ENCODE results near the gene GGA2. TPM values are rescaled to one million over a fixed set of nuclear protein-coding genes. Genes with fewer than 3 reads are reported as not detected.

Gene GGA2
- total RNA-seq, 1 experiment from 2014 or later = 85.1 TPM

DNA sequence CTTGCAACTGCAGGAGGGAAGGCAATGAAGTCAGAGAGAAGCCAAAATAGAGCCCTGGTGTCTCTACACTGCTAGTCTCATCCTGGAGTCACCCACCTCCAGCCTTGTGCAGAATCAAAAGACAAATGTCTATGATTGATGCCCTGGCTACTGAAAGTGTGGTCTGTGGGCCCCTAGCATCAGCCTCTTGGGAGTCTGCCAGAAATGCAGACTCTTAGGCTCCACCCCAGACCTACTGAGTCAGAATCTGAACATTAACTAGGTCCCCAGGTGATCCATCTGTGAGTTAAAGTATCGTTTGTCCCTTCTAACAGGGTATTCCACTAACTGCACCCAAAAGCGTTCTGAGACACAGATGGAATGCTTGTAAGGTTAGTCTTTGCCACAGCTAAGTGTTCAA lies 25.6 kb upstream of the GGA2 start:
- H3K4me3 ChIP-seq = no peak overlapping the region
- H3K4me1 ChIP-seq (replicated peaks; ENCODE audit: insufficient read depth) = peaks cover 18% of the 10 kb centered on the region
- no peaks in the 10 kb centered on the region for H3F3A ChIP-seq (ENCODE audit: insufficient read depth, low read depth)
- ChIA-PET CTCF (no interaction called here), POLR2A (ENCODE audit: unreplicated experiment) (no interaction called here)
- H2AFZ ChIP-seq = no peak overlapping the region
- no peak overlapping the region for H3K27ac ChIP-seq
- H3K4me2 ChIP-seq = no peak overlapping the region
- H3K36me3 ChIP-seq (ENCODE audit: low read depth) = peaks cover 27% of the 10 kb centered on the region; the same call in 1 of the 2 replicates
- no peaks in the 10 kb centered on the region for H3K9me2 ChIP-seq (ENCODE audit: insufficient read depth)
- H4K20me1 ChIP-seq (ENCODE audit: insufficient read depth) = 0 out of 2 replicates have a peak, but pooled peaks cover 3% of the 10 kb centered on the region
- no peaks in the 10 kb centered on the region for H3K27me3 ChIP-seq (ENCODE audit: insufficient read depth, low read depth)
- no peak for DNase-seq
- no peaks in the 10 kb centered on the region for H3K9me3 ChIP-seq (ENCODE audit: insufficient read depth, low read depth)
- TF ChIP-seq CTCF (conservative IDR thresholded peaks at IDR 0.05) (no peak), EZH2 (IDR thresholded peaks at IDR 0.05; ENCODE audit: low read depth) (no peak)
- BruUV-seq (replicated peaks) = no TSS peak
- no peaks in the 10 kb centered on the region for H3K79me2 ChIP-seq (ENCODE audit: low read depth)
- intact Hi-C loops (cut with micrococcal nuclease; ENCODE audit: unreplicated experiment) = no loop called here

DNA sequence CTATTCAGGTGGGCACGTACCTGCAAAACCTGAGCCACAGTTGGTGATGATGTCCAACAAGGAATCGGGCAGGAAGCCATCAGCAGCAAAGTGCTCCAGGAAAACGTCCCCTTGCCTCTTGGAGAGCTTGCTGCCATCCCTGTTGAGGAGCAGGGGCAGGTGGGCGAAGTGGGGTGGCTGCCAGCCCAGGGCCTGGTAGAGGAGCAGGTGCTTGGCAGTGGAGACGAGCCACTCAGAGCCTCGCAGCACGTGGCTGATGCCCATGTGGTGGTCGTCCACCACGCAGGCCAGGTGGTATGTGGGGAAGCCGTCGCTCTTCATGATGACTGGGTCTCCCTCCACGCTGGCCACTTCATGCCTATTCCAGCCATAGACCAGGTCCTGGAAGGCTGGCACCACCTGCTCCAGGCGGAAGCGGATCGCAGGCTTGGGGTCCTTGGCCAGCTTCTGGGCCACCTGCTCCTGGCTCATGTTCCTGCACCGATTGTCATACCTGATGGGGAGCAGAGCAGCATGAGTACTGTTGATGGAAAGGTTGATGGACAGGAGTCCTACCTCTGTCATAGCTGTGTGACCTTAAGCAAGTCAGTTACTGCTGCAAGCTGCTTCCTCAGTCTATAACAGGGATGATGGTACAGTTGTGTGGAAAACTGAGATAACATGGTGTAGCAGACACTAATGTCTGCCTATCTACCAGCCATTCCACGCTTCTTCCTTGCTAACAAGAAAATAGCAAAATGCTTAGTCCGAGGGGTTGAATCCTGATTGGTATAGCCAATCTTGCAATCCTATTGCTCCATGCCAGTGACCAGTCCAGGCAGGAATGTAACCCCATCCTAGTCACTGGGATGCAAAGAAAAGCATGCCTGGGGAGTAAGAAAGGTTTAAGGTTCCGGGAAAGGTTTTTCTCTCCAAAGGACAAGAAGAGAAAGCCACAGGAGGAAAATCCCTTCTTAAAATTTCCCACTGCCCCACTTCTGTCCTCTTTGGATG lies 24.9 kb upstream of the GGA2 start:
- H3K9me2 ChIP-seq (ENCODE audit: insufficient read depth) = no peaks in the 10 kb centered on the region
- no peak for DNase-seq
- 0 out of 2 replicates have a peak, but pooled peaks cover 3% of the 10 kb centered on the region for H4K20me1 ChIP-seq (ENCODE audit: insufficient read depth)
- H3K4me3 ChIP-seq = no peak overlapping the region
- BruUV-seq (replicated peaks) = no TSS peak
- no peaks in the 10 kb centered on the region for H3K79me2 ChIP-seq (ENCODE audit: low read depth)
- intact Hi-C loops (cut with micrococcal nuclease; ENCODE audit: unreplicated experiment) = no loop called here
- peaks cover 24% of the 10 kb centered on the region; the same call in 1 of the 2 replicates for H3K36me3 ChIP-seq (ENCODE audit: low read depth)
- H3K27ac ChIP-seq = no peak overlapping the region
- ChIA-PET POLR2A (ENCODE audit: unreplicated experiment) (no interaction called here), CTCF (no interaction called here)
- H3F3A ChIP-seq (ENCODE audit: insufficient read depth, low read depth) = no peaks in the 10 kb centered on the region
- H3K9me3 ChIP-seq (ENCODE audit: insufficient read depth, low read depth) = no peaks in the 10 kb centered on the region
- H2AFZ ChIP-seq = no peak overlapping the region
- TF ChIP-seq EZH2 (IDR thresholded peaks at IDR 0.05; ENCODE audit: low read depth) (no peak), CTCF (conservative IDR thresholded peaks at IDR 0.05) (no peak)
- peaks cover 18% of the 10 kb centered on the region for H3K4me1 ChIP-seq (replicated peaks; ENCODE audit: insufficient read depth)
- H3K27me3 ChIP-seq (ENCODE audit: insufficient read depth, low read depth) = no peaks in the 10 kb centered on the region
- H3K4me2 ChIP-seq = no peak overlapping the region

GRCh38 chr16:23532448-23532847 lies 22.2 kb upstream of the GGA2 start:
- ChIA-PET CTCF (no interaction called here), POLR2A (ENCODE audit: unreplicated experiment) (no interaction called here)
- BruUV-seq (replicated peaks) = no TSS peak
- Histone ChIP-seq H2AFZ (no peak overlapping the region), H3K4me2 (no peak overlapping the region), H3K79me2 (ENCODE audit: low read depth) (no peaks in the 10 kb centered on the region), H3K36me3 (ENCODE audit: low read depth) (peaks cover 19% of the 10 kb centered on the region; the same call in 1 of the 2 replicates), H3K4me1 (replicated peaks; ENCODE audit: insufficient read depth) (no peaks in the 10 kb centered on the region), H4K20me1 (ENCODE audit: insufficient read depth) (0 out of 2 replicates have a peak, but pooled peaks cover 3% of the 10 kb centered on the region), H3K27me3 (ENCODE audit: insufficient read depth, low read depth) (no peaks in the 10 kb centered on the region), H3K4me3 (no peak overlapping the region), H3K9me3 (ENCODE audit: insufficient read depth, low read depth) (no peaks in the 10 kb centered on the region), H3F3A (ENCODE audit: insufficient read depth, low read depth) (no peaks in the 10 kb centered on the region), H3K27ac (no peak overlapping the region), H3K9me2 (ENCODE audit: insufficient read depth) (no peaks in the 10 kb centered on the region)
- no peak for DNase-seq
- TF ChIP-seq EZH2 (IDR thresholded peaks at IDR 0.05; ENCODE audit: low read depth) = no peak
- TF ChIP-seq CTCF (conservative IDR thresholded peaks at IDR 0.05) = no peak
- intact Hi-C loops (cut with micrococcal nuclease; ENCODE audit: unreplicated experiment) = no loop called here
